ENCODE measurements around the gene TAF4.

DNA sequence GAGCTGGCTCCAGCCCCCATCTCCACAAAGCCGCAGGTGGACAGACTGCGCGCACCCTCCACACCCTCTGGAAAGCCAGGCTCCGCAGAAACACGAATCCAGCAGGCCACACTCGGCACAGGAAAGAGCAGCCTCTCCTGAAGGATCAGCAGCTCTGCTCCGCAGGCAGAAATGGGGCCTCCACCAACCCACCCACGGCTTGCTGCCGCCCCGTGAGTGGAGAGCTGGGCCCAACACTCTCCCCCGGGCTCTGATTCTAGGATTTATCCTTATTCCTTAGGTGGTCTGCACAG is 39.2 kb downstream of the TAF4 start:
- TF ChIP-seq POLR2A (IDR thresholded peaks at IDR 0.05) (no peak), CTCF (IDR thresholded peaks at IDR 0.05) (no peak)

Data from vagina (tissue), 2 donors.